ENCODE results near the gene RABGAP1.

RABGAP1 gene

GRCh38 chr9:123039617-123040219, 98.9 kb downstream of the RABGAP1 start:
- Histone ChIP-seq H3K27ac (no peak overlapping the region), H3K4me3 (no peak overlapping the region)

- Histone ChIP-seq H3K4me3 (no peak overlapping the region), H3K27ac (no peak overlapping the region)
These were observed 100.0 kb downstream of the RABGAP1 start for GRCh38 chr9:123040801-123041200.

- no peak overlapping the region for H3K4me3 ChIP-seq
- H3K27ac ChIP-seq, result no peak overlapping the region
These were observed 100.7 kb downstream of the RABGAP1 start for GRCh38 chr9:123041489-123041888.

- H3K27ac ChIP-seq, result no peak overlapping the region
- no peak overlapping the region for H3K4me3 ChIP-seq
These were observed 102.5 kb downstream of the RABGAP1 start for GRCh38 chr9:123043081-123043939.

- no peak overlapping the region for H3K27ac ChIP-seq
- H3K4me3 ChIP-seq, result no peak overlapping the region
These were observed 103.8 kb downstream of the RABGAP1 start for GRCh38 chr9:123044586-123044985.

- Histone ChIP-seq H3K27ac (no peak overlapping the region), H3K4me3 (no peak overlapping the region)
These were observed 105.8 kb downstream of the RABGAP1 start for GRCh38 chr9:123046406-123047195.

- peak overlapping the region in 4 of 21 experiments; percentile 3 to 65 (median 37) for H3K27ac ChIP-seq
- no peak overlapping the region for H3K4me3 ChIP-seq
These were observed 107.9 kb downstream of the RABGAP1 start for GRCh38 chr9:123048748-123049147.

GRCh38 chr9:123049589-123050222, 108.9 kb downstream of the RABGAP1 start:
- Histone ChIP-seq H3K4me3 (no peak overlapping the region), H3K27ac (peak overlapping the region in 6 of 21 experiments; percentile 9 to 65 (median 40))

GRCh38 chr9:123053046-123053445, 112.2 kb downstream of the RABGAP1 start:
- H3K27ac ChIP-seq, result peak overlapping the region in 1 of 21 experiments; percentile 55
- no peak overlapping the region for H3K4me3 ChIP-seq

GRCh38 chr9:123053711-123054110, 112.9 kb downstream of the RABGAP1 start:
- Histone ChIP-seq H3K27ac (peak overlapping the region in 2 of 21 experiments; percentile 39 to 55), H3K4me3 (no peak overlapping the region)

- no peak overlapping the region for H3K27ac ChIP-seq
- no peak overlapping the region for H3K4me3 ChIP-seq
These were observed 118.0 kb downstream of the RABGAP1 start for GRCh38 chr9:123058834-123059233.

GRCh38 chr9:123059472-123060220, 118.8 kb downstream of the RABGAP1 start:
- Histone ChIP-seq H3K4me3 (no peak overlapping the region), H3K27ac (no peak overlapping the region)

- Histone ChIP-seq H3K4me3 (no peak overlapping the region), H3K27ac (no peak overlapping the region)
These were observed 120.4 kb downstream of the RABGAP1 start for GRCh38 chr9:123061216-123061615.

- Histone ChIP-seq H3K27ac (peak overlapping the region in 4 of 21 experiments; percentile 21 to 57 (median 36)), H3K4me3 (no peak overlapping the region)
These were observed 121.7 kb downstream of the RABGAP1 start for GRCh38 chr9:123062351-123063176.

- H3K4me3 ChIP-seq, result no peak overlapping the region
- H3K27ac ChIP-seq, result no peak overlapping the region
These were observed 122.4 kb downstream of the RABGAP1 start for GRCh38 chr9:123063177-123063598.

- Histone ChIP-seq H3K4me3 (no peak overlapping the region), H3K27ac (no peak overlapping the region)
These were observed 123.1 kb downstream of the RABGAP1 start for GRCh38 chr9:123063896-123064295.

GRCh38 chr9:123064716-123065115, 123.9 kb downstream of the RABGAP1 start:
- Histone ChIP-seq H3K4me3 (no peak overlapping the region), H3K27ac (no peak overlapping the region)

GRCh38 chr9:123065196-123065595, 124.4 kb downstream of the RABGAP1 start:
- H3K4me3 ChIP-seq, result no peak overlapping the region
- H3K27ac ChIP-seq, result no peak overlapping the region

Measured in skin epidermis (tissue), 12 donors.